Medulla oblongata (tissue), 1 donor: Measurements from ENCODE around the gene RIMBP2.
"Not testable (repeated sequence)": the region's sequence is repeated elsewhere in the genome, so short reads cannot be mapped to it uniquely, and the experiment has no call there.

Source experiments
- DNase-seq: peaks from one replicate; pipeline ENCODE4 v3.0.0-alpha.2; 2015; ENCODE audit errors: extremely low spot score

RIMBP2 gene, protein sequence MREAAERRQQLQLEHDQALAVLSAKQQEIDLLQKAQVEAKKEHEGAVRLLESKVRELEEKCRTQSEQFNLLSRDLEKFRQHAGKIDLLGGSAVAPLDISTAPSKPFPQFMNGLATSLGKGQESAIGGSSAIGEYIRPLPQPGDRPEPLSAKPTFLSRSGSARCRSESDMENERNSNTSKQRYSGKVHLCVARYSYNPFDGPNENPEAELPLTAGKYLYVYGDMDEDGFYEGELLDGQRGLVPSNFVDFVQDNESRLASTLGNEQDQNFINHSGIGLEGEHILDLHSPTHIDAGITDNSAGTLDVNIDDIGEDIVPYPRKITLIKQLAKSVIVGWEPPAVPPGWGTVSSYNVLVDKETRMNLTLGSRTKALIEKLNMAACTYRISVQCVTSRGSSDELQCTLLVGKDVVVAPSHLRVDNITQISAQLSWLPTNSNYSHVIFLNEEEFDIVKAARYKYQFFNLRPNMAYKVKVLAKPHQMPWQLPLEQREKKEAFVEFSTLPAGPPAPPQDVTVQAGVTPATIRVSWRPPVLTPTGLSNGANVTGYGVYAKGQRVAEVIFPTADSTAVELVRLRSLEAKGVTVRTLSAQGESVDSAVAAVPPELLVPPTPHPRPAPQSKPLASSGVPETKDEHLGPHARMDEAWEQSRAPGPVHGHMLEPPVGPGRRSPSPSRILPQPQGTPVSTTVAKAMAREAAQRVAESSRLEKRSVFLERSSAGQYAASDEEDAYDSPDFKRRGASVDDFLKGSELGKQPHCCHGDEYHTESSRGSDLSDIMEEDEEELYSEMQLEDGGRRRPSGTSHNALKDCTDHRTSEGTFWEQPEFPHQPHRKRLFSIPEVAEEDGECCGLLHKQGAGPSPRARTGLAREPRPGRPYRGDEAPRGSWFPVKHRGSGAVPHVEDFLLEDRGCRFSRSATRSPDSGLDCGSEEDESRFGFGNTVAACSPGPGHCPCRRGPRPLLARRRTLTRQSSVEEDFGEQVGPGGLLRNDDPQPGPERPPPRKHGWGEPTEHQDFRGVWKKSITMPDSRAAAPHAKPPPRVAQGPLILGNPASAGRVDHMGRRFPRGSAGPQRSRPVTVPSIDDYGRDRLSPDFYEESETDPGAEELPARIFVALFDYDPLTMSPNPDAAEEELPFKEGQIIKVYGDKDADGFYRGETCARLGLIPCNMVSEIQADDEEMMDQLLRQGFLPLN (N-terminal part only)

DNA sequence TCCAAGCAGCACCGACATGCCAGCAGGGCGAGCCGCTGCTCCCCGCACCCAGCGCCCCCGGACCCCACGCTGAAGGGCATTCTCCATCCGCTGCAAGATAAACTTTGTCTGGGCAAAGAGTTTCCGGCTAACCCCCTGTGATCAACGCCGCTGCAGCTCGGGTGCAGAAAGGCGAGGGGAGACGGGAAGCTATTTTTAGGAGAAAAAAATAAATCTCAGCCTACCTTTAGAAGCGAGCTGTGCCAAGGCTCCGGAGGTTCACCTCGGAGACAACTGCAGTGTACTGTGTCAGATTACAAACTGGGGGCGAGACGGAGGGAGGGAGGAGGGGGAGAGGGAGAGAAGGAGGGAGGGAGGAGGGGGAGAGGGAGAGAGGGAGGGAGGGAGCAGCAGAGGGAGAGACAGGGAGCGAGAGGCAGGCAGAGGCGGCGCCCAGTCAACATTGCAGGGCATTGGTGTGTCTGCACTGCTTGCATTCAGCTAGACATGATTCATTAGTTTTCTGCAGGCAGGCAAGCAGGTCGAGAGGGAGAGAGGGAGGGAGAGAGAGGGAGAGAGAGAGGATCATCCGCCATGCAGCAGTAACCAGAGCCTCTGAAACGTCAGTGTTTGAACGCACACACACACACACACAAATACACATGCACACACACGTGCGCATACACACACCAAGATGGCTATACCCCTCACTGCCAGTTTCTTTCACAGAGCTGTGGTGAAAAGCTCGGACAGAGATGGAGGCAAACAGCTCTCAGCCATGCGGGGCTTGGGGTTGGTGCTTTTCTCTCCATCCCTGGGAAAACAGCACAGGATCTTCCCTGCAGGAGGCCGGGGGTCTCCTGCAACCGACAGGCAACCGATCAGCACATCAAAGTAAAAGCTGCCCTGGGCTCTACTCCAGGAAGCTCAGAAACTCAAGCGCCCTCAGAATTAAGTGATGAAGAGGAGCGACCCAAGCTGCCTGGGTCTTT lies at the start of gene RIMBP2:
TSS of gene RIMBP2 (minus strand) at position 302 of the 971 bp plus-strand sequence. CDS start 237,286 bp downstream, outside the sequence.
- DNase-seq: peak; percentile 51

DNA sequence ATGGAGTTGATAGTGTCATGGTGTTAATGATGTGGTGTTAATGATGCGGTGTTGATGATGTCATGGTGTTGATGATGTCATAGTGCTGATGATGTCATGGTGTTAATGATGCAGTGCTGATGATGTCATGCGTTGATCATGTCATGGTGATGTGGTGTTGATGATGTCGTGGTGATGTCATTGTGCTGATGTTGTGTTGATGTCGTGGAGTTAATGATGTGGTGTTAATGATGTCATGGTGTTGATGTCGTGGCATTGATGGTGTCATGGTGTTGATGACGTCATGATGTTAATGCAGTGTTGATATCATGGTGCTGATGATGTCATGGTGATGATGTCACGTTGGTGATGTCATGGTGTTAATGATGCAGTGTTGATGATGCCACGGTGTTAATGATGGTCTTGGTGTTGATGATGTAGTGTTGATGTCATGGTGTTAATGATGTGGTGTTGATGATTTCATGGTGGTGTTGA lies 49.1 kb upstream of the RIMBP2 start:
- DNase-seq: no peak

DNA sequence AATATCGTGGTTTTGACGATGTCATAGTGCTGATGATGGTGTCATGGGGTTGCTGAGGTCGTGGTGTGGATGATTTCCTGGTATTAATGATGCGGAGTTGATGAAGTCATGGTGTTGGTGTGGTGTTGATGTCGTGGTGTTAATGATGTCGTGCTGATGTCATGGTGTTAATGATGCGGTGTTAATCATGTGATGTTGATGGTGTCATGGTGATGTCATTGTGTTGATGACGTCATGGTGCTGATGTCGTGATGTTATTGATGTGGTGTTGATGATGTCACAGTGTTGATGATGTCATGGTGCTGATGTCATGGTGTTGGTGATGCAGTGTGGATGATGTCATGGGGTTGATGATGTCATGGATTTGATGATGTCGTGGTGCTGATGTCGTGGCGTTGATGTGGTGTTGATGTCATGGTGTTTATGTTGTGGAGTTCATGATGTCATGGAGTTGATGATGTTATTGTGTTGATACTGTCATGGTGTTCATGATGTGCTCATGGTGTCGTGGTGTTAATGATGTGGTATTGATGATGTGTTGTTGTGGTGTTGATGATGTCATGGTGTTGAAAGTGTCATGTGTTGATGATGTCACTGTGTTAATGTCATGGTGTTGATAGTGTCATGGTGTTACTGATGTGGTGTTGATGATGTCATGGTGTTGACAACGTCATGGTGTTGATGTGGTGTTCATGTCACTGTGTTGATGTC lies 48.5 kb upstream of the RIMBP2 start:
- DNase-seq: no peak

DNA sequence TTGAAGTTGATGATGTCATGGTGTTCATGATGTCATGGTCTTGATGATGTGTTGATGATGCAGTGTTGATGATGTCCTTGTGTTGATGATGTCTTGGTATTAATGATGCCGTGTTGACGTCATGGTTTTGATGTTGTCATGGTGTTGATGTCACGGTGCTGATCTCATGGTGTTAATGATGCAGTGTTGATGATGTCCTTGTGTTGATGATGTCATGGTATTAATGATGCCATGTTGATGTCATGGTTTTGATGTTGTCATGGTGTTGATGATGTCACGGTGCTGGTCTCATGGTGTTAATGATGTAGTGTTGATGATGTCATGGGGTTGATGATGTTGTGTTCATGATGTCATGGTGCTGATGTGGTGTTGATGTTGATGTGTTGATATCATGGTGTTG lies 48.0 kb upstream of the RIMBP2 start:
- no peak for DNase-seq

DNA sequence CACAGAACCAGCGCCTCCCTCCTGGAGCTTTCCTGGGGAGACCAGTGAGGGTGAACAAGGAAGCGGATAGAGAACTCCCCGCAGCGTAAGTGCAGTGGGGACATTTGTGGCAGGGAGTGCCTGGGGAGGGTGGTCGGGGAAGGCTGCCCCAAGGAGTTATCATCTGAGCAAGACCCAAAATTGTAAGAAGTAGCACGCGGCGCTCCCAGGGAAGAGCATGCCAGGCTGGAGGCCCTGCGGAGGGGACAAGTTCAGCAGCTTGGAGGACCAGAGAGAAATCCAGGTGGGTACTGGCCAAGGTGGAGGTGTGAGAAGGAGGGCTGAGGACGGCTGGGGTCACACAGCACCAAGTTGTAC lies 46.2 kb upstream of the RIMBP2 start:
- DNase-seq: no peak

DNA sequence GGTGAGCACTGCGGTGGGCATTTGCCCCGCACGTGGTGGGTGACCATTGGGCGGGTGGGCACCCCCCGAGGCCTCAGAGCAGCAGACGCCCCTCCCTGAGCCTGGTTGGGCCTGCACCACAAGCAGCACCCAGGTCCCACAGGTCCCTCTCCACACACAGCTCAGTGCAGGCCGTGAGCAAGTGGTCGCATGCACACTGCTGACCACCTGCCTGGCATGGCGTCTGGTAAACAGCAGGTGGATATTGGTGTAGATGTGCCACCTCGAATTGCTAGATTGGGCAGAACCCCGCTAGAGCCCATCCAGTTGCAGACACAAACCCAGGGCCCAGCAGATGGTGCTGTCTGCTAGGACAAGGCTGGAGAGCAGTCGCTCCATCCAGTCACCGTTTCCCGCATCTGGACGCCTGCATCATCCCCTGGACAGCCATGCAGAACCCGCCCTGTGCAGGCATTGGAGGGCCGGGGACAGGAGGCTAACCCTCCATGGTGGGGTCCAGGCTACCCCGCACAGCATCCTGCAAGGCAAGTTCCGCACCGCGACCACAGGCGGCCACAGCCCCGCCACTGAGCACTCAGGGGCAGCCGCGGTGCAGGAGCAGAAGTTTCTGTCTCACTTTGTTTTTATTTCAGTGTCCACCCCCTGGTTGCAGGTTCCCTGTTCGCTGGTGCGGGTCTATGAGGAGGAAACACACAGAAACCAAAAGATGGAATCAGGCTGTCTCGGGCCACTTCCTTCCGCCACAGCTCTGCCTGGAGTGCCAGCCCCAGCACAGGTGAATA lies 45.6 kb upstream of the RIMBP2 start:
- DNase-seq: peak; percentile 70

DNA sequence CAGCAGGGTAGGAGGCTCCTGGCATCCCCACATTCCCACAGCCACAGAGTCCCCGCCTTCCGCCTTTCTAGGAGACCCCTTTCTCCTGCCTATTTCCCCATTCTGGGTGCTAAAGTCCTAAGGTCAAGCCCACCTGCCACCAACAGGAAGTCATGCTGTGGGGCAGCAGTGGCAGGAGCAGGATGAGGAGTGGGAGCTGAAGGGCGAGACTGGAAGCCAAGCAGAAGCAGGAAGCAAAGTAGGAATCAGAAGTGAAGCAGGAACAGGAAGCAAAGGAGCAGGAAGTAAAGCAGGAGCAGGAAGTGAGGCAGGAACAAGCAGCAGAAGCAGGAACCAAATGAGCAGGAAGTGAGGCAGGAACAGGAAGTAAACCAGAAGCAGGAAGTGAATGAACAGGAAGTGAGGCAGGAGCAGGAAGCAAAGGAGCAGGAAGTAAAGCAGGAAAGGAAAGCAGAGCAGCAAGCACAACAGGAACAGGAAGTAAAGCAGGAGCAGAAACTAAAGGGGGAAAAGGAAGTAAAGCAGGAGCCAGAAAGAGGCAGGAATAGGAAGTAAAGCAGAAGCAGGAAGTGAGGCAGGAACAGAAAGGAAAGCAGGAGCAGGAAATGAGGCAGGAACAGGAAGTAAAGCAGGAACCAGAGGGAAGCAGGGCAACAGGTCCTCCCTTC lies 38.3 kb upstream of the RIMBP2 start:
- DNase-seq: peak; percentile 48

DNA sequence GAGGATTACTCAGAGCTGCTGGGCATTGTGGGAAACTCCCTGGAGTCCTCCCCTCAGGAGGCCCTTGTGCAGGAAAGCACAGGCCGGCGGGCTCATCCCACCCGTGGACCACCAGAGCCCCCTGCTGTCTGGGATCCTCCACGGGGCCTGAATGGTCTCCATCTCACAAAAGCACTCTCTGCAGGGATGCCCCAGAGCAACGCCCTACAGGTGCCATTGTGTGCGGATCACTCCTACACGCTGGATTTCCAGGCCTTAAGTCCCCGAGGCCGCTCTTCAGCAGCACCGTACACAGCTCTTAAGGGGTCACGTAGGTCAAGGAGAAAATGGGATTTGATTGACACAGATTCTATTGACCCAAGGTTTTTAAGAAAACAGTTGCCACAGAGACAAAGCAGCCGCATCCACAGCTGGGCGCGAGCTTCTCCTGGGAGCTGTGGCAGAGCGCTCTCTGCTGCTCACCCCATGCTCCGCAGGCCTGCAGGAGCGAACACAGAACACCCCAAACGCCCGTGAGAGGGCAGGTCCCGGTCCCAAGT lies 36.7 kb upstream of the RIMBP2 start:
- DNase-seq: no peak

DNA sequence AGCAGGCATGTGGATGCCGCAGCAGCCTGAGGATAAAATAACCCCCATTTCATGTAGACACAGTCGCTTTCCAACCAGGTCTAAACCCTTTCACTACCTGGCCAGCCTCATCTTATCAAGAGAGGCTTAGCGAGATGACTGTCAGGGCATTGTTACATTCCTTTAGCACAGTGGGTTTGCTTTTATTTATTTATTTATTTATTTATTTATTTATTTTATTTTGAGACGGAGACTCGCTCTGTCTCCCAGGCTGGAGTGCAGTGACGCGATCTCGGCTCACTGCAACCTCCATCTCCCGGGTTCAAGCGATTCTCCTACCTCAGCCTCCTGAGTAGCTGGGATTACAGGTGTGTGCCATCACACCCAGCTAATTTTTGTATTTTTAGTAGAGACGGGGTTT lies 35.9 kb upstream of the RIMBP2 start:
- not testable (repeated sequence) for DNase-seq

DNA sequence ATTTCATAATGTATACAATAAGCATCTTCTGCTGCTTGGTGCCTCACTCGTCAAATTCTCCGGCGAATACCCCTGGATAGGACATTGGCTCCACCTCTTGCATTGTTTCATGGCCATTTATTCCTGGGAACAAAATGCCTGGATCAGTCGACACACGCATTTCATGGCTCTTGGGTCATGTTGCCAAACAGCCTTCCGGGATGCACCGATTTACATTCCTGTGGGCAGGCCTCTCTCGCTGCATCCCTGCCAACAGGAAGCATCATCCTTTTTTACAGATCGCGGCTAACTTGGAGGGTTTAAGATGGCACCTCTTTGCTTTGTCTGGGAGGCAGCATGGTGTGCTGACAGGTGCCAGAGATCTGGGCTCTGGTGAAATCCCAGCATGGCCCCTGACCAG lies 32.7 kb upstream of the RIMBP2 start:
- DNase-seq: no peak

DNA sequence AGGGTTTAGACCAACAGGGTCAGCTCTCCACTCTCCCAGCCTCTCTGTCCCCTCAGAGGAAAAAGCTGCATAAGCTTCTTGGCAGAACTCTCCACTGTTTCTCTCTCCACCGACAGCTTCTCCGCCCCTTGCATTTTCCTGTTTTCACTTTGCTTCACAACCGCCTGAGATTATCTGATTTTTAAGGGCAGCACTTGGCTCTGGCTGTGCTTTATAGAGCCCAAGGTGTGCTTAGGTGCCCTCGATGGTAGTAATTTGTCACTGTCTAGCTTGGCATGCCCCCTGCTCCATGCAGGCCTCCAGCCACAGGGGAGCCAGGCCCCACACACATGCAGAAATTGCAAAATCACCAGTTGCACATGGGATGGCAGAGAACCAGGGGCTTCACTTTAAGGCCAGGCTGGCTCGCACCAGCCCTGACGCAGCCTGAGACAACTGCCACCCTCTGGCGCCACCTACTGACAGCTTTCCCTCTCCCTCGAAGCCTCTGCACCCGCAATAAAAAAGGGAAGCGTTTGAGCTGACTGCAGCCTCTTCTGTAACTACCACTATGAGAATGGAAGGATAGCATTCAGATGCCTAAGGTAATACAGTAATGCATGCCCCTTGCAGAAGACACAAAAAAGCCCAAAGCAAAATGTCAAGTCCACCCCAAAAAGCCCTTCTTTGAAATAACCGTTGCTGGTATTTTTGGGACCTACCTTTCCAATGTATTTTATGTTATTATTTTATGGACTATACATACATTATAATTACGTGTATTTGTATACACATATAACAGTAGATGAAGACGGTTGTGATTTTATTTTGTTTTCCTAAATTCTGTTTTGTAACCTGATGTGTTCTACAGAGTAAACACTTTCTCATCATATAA lies 32.0 kb upstream of the RIMBP2 start:
- peak; percentile 89 for DNase-seq

DNA sequence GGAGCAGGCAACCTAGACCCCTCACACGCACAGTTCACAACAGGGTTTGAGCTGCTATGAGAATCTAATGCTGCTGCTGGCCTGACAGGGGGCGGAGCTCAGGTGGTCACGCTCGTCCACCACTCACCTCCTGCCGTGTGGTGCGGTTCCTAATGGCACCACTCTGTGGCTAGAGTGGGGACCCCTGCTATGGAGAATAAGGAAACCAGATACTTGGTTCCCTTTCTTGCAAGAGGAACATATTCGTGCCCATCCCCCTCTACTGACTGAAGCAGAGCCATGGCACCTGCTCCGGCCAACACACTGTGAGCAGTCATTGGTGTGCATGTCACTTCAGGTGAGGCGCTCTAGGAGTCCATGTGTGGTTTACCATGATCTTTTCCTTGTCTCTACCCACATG lies 30.4 kb upstream of the RIMBP2 start:
- no peak for DNase-seq

DNA sequence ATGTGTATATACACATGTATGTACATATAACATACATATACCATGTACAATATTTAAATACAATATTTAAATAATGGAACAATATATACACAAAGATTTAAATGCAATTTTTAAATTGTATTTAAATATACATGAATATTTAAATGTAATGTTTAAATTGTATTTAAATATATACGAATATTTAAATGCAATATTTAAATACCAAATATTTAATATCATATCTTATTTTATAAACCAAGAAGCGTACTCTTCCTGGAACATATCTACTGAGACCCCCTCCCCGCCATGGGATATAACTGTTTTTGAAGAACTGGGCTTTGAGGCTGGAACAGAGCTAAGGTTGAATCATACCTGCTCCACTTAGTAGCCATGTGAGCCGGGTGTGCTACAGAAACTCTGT lies 29.8 kb upstream of the RIMBP2 start:
- DNase-seq: no peak

DNA sequence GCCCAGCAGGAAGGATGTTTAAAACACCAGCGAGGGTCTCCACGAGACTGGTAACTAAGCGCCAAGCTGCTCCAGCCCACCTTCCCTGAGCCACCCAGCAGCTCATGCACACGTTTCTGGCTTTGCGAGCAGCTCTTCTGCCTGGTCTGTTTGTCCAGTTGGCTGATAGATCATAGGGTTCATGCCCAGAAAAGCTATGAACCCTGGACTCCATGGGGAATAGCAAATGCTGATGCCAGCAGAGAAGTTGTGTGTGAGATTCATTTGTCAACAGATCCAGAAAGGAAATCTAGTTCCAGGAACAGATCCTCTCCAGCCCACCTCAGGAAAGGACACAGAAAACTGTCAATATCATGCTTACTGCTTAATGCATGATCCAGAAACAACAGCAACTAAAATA lies 28.2 kb upstream of the RIMBP2 start:
- DNase-seq: no peak

DNA sequence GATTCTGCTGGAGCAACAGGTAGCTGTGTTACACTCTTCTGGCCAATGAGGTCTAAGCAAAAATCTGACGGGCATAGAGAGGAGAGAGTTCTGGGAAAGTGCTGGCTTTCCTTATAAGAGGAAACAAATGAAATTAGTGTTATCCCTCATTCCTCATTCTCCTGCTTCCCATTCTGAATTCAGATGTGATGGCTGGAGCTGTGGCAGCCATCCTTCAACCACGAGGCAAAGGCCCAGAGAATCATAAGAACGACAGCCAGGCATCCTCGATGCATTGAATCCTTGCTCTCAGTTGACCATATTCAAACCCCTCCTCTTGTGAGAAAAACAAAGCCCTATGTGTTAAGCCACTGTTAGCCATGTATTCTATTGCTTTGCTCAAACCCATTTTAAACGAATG lies 27.5 kb upstream of the RIMBP2 start:
- no peak for DNase-seq

DNA sequence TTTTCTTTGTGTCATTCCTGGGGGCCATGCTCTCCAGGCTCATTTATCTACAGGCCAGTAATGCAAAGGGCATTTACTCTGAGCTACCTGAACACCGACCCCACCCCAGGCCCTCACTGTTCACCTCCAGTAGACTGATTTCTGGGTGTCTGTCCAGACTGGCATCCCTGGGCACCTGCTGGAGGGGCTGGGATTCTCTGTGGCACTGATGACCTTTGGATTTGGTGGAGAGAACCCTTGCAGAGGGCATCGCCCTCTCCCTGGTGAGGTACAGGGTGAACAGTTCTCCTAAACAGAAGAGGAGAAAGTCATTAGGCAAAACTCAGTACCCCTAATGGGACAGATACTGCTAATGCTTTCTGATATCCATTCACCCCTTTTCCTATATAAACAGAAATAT lies 27.1 kb upstream of the RIMBP2 start:
- no peak for DNase-seq

DNA sequence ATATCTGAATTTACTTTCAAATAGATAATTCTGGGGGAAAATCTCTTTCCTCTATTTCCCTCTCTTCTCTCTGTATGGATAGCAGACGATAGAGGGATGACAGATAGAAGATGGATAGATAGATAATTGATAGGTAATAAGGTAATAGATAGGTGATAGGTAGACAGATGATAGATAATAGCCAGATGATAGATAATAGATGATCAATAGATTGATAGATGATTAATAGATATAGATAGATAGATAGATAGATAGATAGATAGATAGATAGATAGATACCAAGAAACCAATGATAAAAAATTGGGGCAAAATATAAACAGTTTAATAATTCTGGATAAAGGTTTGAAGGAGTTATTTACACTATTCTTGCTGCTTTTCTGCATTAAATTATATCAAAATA lies 26.6 kb upstream of the RIMBP2 start:
- DNase-seq: no peak

DNA sequence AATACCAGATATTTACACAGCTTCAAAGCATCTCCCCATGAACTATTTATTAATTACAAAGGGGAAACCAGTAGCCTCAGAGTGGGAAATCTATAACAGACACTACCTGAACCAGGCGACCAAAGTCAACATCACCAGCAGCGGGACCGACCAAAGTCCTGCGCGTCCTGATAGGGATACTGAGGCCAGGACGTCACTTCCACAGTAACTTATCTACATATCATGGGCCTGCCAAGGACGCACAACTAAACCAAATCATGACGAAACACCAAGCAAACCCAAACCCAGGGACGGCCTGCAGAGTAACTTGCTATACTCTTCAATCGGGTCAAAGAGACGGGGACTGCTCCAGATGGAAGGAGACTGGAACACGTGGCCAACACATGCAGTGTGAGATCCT lies 26.0 kb upstream of the RIMBP2 start:
- DNase-seq: no peak
